ENCODE results near the gene TRIM67.

DNA sequence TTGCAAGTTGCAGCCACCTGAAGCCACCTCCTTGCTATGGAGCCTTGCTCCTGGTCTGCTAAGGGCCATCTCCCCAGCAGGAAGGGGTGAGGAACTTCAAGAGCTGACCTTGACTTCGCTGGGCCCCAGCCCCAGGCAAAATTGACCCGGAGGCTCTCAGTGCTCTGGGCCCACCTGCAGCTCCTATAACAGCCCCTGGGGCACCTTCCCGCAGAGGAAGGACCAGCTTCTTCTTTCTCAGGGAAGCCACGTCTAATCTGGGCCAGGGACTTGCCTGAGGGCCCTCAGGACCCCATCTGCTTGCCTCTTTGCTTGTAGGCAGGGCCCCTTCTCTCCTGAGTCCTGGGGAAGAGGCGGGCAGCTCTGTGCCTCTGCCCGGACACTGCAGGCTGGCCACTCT lies 48.3 kb downstream of the TRIM67 start:
- TF ChIP-seq POLR2A (IDR thresholded peaks at IDR 0.05) (no peak), EP300 (IDR thresholded peaks at IDR 0.05) (no peak)
- TF ChIP-seq, protein P1, sequence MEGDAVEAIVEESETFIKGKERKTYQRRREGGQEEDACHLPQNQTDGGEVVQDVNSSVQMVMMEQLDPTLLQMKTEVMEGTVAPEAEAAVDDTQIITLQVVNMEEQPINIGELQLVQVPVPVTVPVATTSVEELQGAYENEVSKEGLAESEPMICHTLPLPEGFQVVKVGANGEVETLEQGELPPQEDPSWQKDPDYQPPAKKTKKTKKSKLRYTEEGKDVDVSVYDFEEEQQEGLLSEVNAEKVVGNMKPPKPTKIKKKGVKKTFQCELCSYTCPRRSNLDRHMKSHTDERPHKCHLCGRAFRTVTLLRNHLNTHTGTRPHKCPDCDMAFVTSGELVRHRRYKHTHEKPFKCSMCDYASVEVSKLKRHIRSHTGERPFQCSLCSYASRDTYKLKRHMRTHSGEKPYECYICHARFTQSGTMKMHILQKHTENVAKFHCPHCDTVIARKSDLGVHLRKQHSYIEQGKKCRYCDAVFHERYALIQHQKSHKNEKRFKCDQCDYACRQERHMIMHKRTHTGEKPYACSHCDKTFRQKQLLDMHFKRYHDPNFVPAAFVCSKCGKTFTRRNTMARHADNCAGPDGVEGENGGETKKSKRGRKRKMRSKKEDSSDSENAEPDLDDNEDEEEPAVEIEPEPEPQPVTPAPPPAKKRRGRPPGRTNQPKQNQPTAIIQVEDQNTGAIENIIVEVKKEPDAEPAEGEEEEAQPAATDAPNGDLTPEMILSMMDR (IDR thresholded peaks at IDR 0.05), result no peak
